ENCODE results near the gene BSN. TPM values are rescaled to one million over a fixed set of nuclear protein-coding genes. Genes with fewer than 3 reads are reported as not detected.

The BSN gene
- total and polyA plus RNA-seq, 11 donors, result 0.12 to 1.6 (median 0.75) TPM

DNA sequence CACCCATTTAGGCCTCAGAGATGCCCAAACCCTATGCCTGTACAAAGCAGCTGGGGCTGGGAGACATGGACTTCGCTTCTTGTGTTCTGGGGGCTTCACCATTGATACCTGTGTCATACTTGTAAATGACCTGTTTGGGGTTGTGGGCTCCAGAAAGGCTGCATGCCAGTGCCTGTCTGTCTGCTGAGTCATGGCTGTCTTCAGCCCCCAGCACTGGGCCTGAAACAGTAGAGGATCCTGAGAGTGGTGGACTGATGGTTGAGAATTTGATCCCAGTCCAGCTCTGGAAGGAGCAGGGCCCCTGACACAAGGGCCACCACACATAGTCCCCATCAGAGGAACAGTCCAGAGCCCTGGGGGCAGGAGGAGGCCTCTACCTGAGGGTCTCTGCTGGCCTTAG lies 95.3 kb downstream of the BSN start:
- intact Hi-C loops (cut with DNase I), result no loop called here
- no peak for ATAC-seq
- no peaks in the 10 kb centered on the region for H3K27me3 ChIP-seq
- H3K4me1 ChIP-seq, result peaks cover 0 to 25% (median 11%) of the 10 kb centered on the region in 12 donors
- H3K9me3 ChIP-seq, result no peaks in the 10 kb centered on the region
- 75 to 100% (median 98%) methylated on average over 1 of the region's 1 CpG for WGBS, 4 donors
- no peak overlapping the region for H3K4me3 ChIP-seq
- H3K27ac ChIP-seq, result no peak overlapping the region
- DNase-seq, result peak in 1 of 5 donors; percentile 36
- H3K36me3 ChIP-seq, result peaks cover 0 to 12% (median 0%) of the 10 kb centered on the region in 9 donors
- TF ChIP-seq POLR2A (IDR thresholded peaks at IDR 0.05), result no peak
- TF ChIP-seq, protein P1, sequence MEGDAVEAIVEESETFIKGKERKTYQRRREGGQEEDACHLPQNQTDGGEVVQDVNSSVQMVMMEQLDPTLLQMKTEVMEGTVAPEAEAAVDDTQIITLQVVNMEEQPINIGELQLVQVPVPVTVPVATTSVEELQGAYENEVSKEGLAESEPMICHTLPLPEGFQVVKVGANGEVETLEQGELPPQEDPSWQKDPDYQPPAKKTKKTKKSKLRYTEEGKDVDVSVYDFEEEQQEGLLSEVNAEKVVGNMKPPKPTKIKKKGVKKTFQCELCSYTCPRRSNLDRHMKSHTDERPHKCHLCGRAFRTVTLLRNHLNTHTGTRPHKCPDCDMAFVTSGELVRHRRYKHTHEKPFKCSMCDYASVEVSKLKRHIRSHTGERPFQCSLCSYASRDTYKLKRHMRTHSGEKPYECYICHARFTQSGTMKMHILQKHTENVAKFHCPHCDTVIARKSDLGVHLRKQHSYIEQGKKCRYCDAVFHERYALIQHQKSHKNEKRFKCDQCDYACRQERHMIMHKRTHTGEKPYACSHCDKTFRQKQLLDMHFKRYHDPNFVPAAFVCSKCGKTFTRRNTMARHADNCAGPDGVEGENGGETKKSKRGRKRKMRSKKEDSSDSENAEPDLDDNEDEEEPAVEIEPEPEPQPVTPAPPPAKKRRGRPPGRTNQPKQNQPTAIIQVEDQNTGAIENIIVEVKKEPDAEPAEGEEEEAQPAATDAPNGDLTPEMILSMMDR (IDR thresholded peaks at IDR 0.05), result no peak

- no peak for ATAC-seq
- DNase-seq, result no peak
- H3K4me3 ChIP-seq, result no peak overlapping the region
- 85 to 100% (median 95%) methylated on average over 1 of the region's 1 CpG for WGBS, 4 donors
- no peak overlapping the region for H3K27ac ChIP-seq
- no peaks in the 10 kb centered on the region for H3K27me3 ChIP-seq
- H3K9me3 ChIP-seq, result no peaks in the 10 kb centered on the region
- H3K36me3 ChIP-seq, result peaks cover 0 to 12% (median 0%) of the 10 kb centered on the region in 9 donors
- intact Hi-C loops (cut with DNase I), result no loop called here
- no peak for TF ChIP-seq POLR2A (IDR thresholded peaks at IDR 0.05)
- TF ChIP-seq, protein P1 (IDR thresholded peaks at IDR 0.05), result no peak
- H3K4me1 ChIP-seq, result peaks cover 0 to 25% (median 11%) of the 10 kb centered on the region in 12 donors
Measured at GRCh38 chr3:49650177-49650576, 95.9 kb downstream of the BSN start.

GRCh38 chr3:49650637-49651036 lies 96.4 kb downstream of the BSN start:
- Histone ChIP-seq H3K27ac (no peak overlapping the region), H3K9me3 (no peaks in the 10 kb centered on the region), H3K36me3 (peaks cover 0 to 12% (median 0%) of the 10 kb centered on the region in 9 donors), H3K4me1 (peaks cover 0 to 25% (median 11%) of the 10 kb centered on the region in 12 donors), H3K4me3 (no peak overlapping the region), H3K27me3 (no peaks in the 10 kb centered on the region)
- WGBS, 4 donors, result 62 to 82% (median 80%) methylated on average over 5 to 8 of the region's 8 CpGs
- TF ChIP-seq, protein P1 (IDR thresholded peaks at IDR 0.05), result no peak
- no peak for TF ChIP-seq POLR2A (IDR thresholded peaks at IDR 0.05)
- DNase-seq (peak in 1 of 5 donors; percentile 31), ATAC-seq (no peak)
- intact Hi-C loops (cut with DNase I), result no loop called here

DNA sequence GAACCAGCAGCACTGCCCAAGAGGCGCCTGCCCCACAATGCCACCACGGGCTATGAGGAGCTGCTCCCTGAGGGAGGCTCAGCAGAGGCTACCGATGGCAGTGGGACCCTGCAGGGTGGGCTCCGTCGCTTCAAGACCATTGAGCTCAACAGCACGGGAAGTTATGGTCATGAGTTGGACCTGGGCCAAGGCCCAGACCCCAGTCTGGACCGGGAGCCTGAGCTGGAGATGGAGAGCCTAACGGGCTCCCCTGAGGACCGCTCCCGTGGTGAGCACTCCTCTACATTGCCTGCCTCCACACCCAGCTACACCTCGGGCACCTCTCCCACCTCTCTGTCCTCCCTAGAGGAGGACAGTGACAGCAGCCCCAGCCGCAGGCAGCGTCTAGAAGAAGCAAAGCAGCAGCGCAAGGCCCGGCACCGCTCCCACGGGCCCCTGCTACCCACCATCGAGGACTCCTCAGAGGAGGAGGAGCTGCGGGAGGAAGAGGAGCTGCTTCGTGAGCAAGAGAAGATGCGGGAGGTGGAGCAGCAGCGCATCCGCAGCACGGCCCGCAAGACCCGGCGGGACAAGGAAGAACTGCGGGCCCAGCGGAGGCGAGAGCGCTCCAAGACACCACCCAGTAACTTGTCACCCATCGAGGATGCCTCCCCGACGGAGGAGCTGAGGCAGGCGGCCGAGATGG lies 98.1 kb downstream of the BSN start:
- 88 to 90% (median 89%) methylated on average over 33 to 36 of the region's 36 CpGs for WGBS, 4 donors
- intact Hi-C loops (cut with DNase I), result no loop called here
- H3K36me3 ChIP-seq, result peaks cover 0 to 12% (median 0%) of the 10 kb centered on the region in 9 donors
- no peaks in the 10 kb centered on the region for H3K27me3 ChIP-seq
- no peak overlapping the region for H3K27ac ChIP-seq
- H3K4me3 ChIP-seq, result no peak overlapping the region
- ATAC-seq, result no peak
- H3K9me3 ChIP-seq, result no peaks in the 10 kb centered on the region
- peak in 1 of 5 donors; percentile 40 for DNase-seq
- TF ChIP-seq POLR2A (IDR thresholded peaks at IDR 0.05), result no peak
- TF ChIP-seq, protein P1 (IDR thresholded peaks at IDR 0.05), result no peak
- H3K4me1 ChIP-seq, result peaks cover 0 to 23% (median 10%) of the 10 kb centered on the region in 12 donors

Measured in heart left ventricle (tissue), 16 donors.